T follicular helper cell (primary cell): Measurements from ENCODE around the gene OR2H2.

Experiments used
- DNase-seq: peaks from one replicate; pipeline ENCODE4 v3.0.0-alpha.2; 2020; ENCODE audit warnings: low read depth

Gene OR2H2

DNA sequence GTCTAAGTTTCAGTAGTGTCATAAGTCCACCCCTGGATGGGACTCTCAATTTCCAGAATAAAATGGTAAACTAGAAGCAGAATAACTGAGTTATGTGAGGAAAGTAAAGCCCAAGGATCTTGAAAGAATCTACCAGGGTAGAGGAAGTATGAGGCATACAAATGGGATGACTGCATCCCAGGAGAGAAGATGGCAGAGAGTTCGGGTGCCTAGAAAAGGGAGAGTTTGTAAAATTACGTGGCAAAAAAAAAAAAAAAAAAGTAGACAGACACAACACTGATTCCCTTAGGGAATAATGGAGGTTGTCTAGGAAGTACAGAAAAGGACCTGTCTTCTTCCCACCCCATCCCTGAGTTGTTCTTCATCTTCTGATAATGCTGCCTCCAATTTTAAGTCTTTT lies 44.6 kb downstream of the OR2H2 start:
- no peak for DNase-seq

DNA sequence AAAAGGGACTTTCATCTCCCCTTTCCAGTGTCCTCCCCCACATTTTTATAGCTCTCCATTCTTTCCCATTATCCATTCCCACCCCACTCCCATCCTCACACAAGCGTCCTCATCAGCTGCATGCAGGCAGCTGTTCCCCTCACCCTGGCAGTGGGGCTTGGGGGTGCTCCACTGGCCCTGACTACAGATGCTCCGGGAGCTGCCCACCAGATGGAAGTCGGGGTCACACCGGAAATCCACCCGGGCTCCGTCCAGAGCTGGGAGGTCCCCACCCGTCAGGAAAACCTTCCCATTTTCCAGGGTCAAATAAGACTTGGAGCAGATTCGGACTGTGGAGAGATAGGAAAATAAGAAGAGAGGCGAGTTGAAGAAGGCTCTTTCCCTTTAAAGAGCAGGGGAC lies 45.4 kb downstream of the OR2H2 start:
- no peak for DNase-seq

DNA sequence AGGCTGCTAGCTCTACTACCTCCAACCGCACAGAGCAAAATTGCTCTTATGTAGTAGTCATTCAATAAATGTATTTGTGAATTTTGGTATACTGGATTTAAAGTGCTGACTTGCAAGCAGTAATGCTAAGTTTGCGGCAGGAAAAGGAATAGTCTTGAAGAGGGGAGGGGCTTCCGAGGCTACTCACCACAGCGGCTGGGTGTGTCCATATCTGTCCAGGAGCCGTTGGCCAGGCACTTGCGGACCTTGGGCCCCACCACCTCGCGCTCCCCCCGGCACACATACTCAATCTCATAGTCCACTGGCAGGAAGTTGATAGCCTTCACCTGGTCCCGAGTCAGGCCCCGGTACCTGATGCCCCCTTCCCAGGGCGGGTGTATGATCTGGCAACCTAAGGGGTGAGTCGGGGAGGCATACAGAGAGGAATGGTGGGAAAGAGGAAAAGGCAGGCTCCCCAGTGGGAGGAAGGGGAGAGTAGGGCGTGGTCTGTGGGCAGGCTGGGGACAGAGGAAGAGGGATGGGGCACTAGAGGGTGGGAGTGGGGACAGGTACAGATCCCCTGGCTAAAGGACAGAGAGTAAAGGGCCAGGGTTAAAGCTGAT lies 46.4 kb downstream of the OR2H2 start:
- DNase-seq = no peak

DNA sequence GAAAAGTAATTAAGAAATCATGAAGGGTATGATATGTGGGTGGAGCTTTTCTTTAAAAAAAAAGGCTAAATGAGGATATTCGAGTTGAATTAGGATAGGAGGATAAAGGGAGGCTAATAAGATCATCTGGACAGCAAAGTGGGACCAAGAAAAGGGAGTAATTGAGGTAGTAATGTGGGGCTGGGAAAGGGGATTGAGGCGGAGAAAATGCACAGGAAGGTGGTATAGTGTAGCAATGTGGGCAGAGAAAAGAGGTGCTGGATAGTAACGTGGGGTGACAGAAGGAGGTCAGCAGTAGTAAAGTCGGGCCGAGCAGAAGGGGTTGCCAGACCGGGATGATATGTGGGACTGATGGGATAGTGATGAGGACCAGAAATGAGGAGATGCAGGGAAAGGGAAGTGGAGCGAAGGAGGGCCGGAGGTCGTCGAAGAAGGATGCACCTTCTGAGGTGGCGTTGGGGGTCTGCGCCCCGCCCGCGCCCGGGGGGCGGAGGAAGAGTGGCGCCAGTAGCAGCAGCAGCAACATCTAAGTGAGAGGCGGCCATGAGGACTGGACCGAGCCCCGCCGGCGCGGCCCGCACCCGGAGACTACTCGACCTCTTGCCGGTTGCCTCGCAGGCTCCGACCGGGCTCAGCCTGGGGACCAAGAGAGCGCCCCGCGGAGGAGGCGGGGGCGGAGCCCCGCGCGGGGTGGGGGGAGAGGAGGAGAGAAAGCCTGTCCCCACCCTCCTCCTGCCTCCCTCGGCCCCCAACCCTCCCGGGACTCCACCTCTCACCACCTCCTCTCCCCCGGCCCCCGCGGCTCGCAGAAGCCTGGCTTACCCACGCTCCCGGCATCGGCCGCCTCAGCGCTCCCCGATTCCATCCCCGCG lies 47.2 kb downstream of the OR2H2 start:
- DNase-seq = peak; percentile 56

DNA sequence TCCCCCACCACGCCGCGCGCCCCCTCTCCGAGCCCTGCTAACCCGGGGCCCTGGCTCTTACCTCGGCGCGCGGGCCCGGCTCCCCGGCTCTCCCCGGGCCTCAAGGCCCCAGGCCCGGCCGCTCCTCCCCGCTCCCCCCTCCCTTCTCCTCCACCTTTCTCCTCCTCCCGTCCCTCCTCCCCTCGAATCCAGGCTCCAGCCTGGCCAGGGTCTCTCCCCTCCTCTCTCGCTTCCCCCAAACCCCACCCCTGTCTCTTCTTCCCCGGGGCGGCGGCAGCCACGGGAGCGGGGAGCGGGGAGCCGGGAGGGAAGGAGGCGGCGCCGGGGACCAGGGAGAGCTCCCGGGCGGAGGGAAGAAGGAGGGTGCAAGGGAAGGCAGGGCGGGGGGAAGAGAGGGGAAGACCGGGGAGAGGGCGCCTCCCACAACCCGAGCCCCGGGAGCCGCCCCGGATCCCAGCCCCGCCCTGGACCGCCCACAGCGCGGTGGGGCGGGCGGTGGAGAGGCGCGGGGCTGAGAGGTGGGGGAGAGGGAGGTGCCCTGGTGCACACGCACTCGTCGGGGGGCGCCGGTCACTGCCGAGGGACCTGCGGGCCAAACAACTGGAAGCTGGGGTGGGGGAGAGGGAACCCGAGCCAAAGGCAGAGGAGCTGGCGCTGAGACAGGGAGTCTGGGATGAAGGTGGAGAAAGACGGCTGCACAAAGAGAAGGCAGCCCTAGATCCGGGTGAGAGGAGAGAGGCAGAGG lies 48.0 kb downstream of the OR2H2 start, which contains the start of gene GABBR1:
GABBR1 (minus strand) TSS at position 395 of the 745 bp plus-strand sequence. CDS start 798 bp downstream, outside the sequence.
- peak; percentile 64 for DNase-seq

DNA sequence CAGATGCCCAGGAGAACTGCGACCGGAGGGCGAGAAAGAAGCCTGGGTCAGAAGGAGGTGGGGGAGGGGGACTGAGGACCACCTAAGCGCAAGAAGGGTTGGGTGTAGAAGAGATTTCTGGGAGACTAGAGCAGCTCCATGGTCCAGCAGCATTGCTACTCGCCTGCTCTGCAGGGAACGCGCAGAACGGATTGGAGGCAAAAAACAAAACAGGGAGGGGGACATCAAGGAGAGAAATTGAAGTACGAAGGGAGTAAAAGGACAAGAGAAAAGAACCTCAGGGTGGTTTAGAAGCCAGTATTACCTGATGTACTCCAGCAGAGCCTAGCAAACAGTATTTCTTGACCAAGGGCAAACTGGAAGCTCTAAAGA lies 48.6 kb downstream of the OR2H2 start:
- no peak for DNase-seq

DNA sequence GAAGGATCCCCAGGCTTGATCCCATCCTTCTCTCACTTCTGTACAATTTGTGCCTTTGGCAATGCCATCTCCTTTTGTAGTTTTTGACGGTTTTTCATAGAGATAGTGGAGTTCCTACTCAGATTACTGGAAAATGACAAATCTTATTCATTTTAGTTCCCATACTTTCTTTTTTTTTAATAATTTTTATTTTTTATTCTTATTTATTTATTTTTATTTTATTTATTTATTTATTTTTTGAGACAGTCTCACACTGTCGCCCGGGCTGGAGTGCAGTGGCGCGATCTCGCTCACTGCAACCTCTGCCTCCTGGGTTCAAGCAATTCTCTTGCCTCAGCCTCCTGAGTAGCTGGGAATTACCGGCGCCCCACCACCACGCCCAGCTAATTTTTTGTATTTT lies 52.3 kb downstream of the OR2H2 start:
- DNase-seq = no peak
